Raji (cell line): ENCODE measurements around the gene NAV2.

Experiments
- POLR2A ChIP-seq: IDR thresholded peaks from 2 replicates; pipeline ENCODE4 v1.6.1; 2011; ENCODE audit warnings: low read depth, low read length, control low read depth; ENCODE audit not compliant: insufficient read depth

Gene NAV2

DNA sequence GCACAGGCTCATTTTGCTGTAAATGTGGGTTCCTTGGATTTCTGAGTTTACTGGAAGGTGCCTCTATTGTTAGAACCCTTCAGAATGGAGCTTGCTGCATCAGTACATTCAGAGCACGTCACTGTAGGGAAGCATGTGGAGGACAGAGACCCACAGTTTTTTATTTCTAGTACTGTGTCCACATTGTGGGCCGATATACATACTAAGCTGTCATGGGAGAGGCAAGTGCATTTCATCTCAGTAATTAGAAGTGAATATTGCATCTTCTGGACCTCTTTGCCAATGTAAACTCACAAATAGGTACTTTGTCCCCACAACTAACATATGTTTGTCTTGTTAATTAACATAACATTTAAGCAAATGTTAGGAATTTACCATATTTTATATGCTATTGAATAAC, 139.7 kb downstream of the NAV2 start:
- no peak for TF ChIP-seq POLR2A

DNA sequence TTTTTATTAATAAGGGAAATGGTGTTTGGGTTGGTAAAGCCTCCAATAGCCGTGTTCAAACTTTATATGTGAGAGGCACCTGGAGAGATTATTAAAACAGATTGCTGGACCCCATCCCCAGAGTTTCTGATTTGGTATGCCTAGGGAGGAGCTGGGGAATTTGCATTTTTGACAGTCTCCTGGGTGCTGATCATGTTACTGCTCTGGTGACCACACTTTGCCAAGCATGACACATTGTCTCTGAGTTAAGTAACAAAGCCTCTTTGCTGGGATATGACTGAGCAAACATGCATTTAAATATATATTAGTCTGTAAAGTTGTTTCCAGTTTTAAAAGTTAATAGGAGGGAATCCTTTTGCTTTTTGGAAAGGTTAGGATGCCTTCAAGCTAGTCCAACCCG, 140.4 kb downstream of the NAV2 start:
- TF ChIP-seq POLR2A, result no peak

DNA sequence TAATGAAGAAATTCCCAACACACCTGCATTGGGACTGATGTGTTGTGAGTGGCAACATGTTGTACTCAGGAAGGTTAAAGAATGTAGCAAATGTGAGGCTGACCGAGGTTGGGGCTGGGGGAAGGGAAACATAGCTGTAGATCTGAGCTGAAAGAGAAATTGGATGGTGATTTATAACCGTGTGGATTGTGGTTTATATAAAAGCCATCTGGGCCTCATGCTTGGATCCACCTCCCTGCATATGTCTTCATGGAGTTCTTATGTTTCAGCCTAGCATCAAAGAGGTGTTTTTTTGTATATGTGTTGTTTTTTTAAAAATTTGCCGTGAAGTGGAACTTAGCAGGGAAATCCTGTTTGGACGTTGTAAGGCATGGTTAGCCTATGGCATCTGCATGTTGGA, 141.3 kb downstream of the NAV2 start:
- TF ChIP-seq POLR2A, result no peak

DNA sequence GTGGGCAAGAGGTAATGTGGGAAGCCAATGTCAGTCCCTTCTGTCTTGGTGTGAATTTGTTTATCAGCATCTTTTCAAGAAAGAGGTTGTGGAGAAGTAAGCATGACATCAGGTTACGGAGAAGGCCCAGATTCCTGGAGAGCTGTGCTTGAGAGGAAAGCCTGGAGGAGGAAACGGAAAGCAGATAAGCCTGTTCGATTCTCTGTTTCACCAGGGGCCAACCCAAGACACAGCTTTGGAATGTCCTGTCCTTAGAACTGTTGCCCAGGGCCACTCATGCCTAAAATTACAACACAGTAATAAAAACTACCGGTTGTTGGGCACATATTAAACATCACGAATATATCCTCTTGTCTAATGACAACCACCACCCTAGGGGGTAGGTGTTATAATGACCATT, 148.5 kb downstream of the NAV2 start:
- TF ChIP-seq POLR2A, result no peak

DNA sequence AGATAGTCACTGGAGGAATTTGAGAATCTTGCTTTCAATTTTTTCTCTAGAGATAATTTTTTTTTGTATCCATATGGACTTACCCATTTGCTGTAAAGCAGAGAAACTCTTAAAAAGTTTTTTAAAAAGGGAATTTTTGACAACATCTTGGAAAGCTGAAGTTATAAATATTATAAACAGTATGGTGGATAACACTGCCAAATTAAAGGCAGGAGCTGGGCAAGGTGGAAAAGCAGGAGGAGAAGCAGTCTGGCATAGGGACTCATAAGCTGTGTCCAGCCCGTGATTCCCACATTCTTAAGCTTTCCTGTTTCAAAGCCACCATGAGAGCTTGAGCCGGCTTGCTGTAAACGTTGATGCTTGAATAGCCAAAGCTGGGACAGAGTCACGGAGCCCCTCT, 149.5 kb downstream of the NAV2 start:
- no peak for TF ChIP-seq POLR2A

DNA sequence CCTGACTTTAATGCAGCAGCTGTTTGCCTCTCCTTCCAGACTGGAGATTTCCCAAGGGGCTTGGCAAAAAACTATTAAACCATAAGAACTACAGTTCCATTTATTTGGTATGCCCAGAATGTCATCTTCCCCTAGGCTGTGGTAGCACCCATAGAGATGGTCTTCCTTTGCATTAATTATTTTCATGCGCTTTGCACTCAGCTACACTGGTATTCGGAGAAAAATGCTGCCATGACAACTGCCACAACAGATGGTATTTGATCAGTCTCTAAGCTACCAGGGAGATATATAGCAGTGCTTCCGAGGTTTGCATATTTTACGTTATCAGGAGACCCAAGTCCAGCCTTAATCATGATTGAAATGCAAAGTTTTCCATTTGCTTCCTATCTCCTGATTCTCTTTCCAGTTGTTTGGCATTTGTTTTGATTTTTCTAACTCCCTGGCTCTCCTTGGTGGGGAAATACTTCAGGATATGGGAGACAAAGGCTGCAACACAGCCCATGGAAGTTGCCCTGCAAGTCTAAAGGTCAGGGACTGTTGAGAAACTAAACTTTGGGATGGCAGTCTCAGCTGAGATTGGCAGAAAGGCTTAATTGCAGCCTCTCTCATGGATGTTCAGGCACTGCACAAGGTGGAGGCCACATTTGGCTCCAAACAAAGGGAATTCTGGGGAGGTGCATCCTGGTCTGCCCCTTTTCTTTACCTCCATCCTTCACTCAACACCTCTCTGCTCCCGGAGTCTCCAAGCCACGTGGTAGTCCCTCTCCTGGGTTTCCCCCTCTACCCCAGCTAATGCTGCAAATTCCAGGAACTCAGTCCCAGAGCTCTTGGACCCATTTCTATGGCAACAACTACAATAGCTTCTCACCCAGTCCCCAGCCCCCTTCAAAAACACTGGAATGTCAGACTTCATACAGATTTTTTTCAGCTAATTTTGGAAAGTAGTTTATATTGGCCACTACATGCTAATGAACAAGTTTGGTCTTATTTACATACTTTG, 151.8 kb downstream of the NAV2 start:
- TF ChIP-seq POLR2A, result no peak

DNA sequence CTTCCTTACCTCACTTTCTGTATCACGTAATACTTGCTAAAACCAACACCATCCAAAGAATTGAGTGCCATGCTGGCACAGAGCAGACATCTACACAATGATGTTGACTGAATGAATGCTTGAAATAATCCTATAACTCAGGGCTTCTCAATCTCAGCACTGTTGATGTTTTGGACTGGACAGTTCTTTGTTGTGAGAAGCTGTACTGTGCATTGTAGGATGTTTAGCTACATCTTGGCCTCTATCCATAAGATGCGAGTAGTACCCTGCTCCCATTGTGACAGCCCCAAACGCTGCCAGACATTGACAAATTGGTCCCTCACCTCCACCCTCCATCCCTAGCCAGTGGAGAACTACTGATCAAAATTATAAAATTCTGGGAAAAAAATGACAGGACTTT, 153.4 kb downstream of the NAV2 start:
- no peak for TF ChIP-seq POLR2A

DNA sequence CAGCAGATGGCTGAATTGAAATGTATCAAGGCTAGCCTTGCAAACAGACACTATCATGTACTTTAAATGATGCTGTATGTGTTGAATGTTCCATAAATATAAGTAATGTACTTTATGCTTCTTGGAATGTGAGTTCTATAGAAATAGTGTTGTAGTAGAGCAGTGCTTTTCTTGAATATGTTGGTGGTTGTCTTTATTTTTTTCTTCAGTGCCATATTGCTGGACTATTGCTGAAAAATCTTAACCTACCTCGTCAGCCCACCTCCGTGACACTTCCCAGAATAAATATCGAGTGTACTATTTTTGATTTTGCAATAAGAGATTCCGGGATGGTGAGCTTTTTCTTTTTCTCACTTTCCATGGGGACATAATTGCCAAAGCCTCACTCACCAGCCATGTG, 153.9 kb downstream of the NAV2 start:
- no peak for TF ChIP-seq POLR2A

DNA sequence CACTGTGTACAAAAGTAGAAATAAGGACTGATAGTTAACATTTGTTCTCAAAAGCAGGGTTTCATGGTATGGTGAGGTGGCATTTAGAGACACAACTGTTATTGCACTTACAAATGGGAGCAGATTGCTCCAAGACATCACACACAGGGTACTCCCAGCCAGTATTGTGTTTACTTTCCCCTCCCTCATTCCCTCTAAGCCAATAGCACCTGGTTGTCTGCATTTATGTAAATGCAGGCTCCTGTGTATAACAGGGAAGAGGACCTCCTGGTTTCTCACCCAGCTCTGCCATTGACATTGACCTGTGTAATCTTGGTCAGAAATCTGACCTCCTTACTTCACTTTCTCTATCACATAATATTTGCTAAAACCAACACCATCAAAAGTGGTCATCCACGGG, 154.4 kb downstream of the NAV2 start:
- no peak for TF ChIP-seq POLR2A

DNA sequence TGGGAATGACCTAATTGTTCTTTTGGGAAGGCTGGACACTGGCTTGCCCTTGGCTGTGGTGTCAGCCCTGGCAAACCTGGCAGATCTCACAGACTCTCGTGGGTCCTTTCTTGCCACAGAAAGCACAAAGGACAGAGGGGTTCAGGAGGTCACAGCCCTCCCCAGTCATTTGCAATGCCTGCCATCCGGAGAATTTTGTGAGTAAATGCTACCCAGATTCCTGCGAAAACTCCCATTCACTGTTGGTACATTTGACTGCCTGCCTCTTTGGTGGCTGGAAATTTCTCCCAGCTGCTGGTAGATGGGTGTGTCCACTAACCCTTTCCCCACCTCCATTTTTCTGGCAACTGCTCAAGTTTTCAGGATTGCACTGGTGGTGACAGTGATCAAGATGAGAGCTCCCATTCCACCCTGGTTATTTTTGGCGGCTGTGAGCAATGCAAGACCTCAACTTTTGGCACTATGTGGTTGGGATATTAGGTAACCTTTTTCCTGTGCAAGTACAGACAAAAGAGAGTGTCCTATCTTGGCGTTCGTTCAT, 155.7 kb downstream of the NAV2 start:
- TF ChIP-seq POLR2A, result no peak

DNA sequence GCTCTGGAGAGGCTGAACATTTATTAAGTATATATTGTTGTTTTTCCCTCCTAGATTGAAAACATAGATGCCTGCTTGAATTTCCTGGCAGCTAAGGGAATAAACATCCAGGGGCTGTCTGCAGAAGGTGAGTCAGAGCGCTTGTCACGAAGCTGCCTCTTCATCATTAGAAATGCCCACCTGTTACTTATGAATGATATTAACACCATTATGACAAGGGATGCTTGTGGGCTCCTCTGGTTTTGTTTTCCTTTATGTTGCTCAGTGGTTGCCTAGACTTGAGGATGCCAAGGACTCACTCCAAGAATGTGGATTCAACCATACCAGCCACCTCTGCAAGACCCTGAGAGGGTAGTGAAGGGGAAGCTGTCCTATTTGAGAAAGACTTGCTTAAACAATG, 156.2 kb downstream of the NAV2 start:
- no peak for TF ChIP-seq POLR2A

DNA sequence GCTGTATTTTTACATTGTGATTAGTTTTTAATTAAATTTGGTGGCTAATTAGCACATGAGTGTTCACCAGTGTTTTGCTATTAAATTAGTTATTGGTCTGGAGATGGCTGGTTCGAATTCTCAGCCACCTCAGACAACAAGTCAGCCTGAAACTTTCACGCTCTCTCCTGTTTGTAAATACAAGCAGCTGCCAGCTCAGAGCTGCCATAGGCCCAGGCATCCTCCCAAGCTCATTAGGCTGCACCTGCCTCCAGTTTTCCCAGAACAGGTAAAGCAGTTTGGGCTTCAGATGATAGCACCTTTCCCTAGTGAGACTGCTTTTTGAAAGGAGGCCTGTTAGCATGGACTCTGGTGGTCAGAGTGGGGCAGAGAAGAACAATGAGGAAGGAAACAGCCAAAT, 156.8 kb downstream of the NAV2 start:
- TF ChIP-seq POLR2A, result no peak

DNA sequence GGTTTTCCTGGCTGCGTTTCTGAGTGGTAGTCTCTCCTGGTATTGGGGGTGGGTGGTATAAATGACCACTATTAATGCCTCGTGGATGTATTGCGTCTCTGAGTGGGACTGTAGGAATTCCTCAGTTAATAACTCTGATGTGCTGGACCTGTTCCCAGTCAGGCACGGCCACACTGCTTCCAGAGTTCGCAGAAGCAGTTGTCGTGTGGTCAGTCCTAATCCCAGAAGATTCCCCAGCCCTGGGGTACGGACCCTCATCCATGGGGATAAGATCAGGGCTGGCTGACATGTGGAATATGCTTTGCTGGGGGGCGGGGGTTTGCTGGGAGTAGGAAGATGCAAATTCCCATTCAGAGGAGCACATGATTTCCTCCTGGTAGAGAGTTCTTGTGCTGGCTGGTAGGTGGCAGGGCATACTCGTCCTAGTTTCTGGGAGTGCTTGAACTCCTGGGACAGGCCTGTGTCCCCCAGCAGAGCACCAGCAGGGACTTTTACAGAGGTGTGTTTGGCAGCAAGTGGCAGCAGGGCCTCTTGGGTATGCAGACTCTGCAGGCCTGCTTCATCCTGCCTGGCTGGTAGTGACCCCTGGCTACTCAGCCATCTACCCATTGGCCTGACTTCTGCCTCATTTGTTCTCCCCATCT, 157.4 kb downstream of the NAV2 start:
- TF ChIP-seq POLR2A, result no peak

DNA sequence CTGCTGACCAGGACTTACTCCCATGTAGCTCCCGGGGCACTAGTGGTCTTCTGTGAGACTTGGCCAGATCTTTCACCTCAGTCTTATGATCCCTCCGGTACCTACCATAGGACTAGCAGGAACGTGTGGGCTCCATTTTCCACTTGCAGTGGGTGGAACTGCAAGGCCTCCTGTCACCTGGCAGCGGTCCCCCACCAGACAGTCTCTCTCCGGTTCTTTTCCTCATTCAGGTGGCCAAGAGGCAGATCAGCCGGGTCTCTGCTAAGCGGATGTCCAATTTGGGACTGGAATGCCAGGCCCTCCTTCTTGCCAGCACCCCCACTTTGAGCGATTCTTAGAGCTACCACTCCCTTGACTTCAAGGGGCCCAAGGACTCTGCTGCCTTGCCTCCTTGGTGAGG, 158.9 kb downstream of the NAV2 start:
- TF ChIP-seq POLR2A, result no peak

DNA sequence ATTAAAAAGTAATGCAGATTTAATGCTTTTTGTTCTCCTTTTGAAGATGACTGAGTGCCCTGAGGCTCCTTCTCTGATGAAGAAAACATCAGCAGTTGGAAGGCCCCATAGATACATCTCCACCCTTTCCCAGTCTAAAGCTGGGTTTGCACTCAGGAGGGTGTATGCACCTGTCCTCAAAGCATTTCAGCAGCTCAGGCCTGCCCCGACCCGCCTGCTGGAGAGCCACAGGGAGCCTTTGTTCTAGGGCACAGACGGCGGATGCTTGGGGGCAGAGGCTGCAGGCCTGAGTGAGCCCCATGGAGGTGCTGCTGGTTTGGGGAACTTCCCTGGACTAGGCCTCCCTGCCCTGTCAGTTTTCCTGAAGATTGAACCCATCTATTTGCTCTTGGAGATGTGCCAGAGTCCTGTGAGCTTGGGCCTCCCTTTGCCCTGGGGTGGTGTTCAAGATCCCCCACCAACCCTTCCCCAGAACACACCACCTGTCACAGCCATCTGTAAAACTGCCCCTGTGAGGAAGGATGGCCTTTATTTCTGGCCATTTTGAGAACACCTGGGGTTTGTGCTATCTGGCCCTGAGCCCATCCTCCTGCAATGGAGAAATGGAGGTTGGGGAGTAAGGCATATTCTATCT, 160.0 kb downstream of the NAV2 start:
- TF ChIP-seq POLR2A, result no peak

DNA sequence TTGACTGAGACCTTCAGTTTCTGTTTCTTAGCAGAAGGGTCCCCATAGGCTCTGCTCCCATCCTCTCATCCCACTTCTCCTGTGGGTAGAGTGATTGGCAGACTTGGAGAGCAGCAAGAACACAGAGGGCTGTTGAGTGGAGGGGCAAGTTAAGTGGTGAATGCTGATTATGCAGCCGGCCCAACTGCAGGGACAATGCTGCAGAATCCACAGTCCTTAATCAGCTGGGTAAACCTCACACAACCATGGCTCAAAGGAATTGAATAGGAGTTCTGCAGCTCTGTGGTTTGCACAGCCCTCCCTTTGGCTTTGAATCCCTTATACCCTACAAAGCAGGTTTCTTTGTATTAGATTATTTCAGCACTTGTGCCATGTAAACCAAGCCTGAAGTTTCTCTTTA, 161.1 kb downstream of the NAV2 start:
- TF ChIP-seq POLR2A, result no peak
